ENCODE measurements around the gene IQCF6. TPM values are rescaled to one million over a fixed set of nuclear protein-coding genes. Genes with fewer than 3 reads are reported as not detected.

Gene IQCF6
- total and polyA plus RNA-seq, 2 donors (not counting 3 experiments of a cell fraction or from before 2014, with no cell fraction given) = not detected

DNA sequence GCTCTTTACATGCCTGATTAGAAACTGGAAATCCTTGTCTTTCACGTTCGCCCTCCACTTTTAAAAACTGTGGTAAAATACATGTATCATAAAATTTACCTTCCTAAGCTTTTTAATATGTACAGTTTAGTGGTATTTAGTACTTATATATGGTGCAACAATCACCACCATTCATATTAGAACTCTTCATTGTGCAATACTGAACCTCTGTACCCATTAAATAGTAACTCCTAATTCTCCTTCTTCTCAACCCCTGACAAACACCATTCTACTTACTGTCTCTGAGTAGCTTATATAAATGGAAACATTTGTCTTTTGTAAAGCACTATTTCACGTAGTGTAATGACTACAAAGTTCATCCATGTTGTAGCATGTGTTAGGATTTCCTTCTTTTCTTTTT is 44.0 kb downstream of the IQCF6 start:
- H3K79me2 ChIP-seq (ENCODE audit: control insufficient read depth, insufficient read depth, low read length) = no peaks in the 10 kb centered on the region
- DNase-seq (ENCODE audit: low read depth, low spot score) = no peak
- no peak overlapping the region for H3K4me3 ChIP-seq (replicated peaks in 1 of 3; ENCODE audit: insufficient read depth in 1 of 3, low read depth in 1 of 3, low read length in 3 of 3)
- no peaks in the 10 kb centered on the region for H3K9me3 ChIP-seq (replicated peaks; ENCODE audit: control insufficient read depth, insufficient read depth, low read length)
- no peaks in the 10 kb centered on the region for H3K9me1 ChIP-seq (replicated peaks; ENCODE audit: control insufficient read depth, extremely low read depth, insufficient read depth, low read length)
- CTCF ChIA-PET = interaction anchor here (0.7 kb wide), 1 partner anchor 25 kb away, joined by 3 read pairs; no protein-coding TSS in a partner anchor
- H3K4me1 ChIP-seq (ENCODE audit: control insufficient read depth, extremely low read depth, insufficient read depth, low read length) = no peaks in the 10 kb centered on the region
- POLR2A ChIA-PET = no interaction called here
- no peak overlapping the region for H2AFZ ChIP-seq (ENCODE audit: low read depth, low read length)
- H3K36me3 ChIP-seq (ENCODE audit: control insufficient read depth in 2 of 2, extremely low read depth in 1 of 2, insufficient read depth in 2 of 2, low read length in 2 of 2) = no peaks in the 10 kb centered on the region
- dilution Hi-C loops (cut with MboI; ENCODE audit: extremely low pct_ligation_motif_present, low sequenced_read_pairs) (no loop called here), intact Hi-C loops (cut with micrococcal nuclease) (no loop called here)
- H3K4me2 ChIP-seq (ENCODE audit: insufficient read depth, low read length) = no peak overlapping the region
- H3K27me3 ChIP-seq (ENCODE audit: control insufficient read depth in 2 of 2, insufficient read depth in 2 of 2, low read length in 2 of 2) = peaks cover 12 to 22% of the 10 kb centered on the region in 2 experiments
- no peak overlapping the region for H3K9ac ChIP-seq (replicated peaks; ENCODE audit: extremely low read depth, insufficient read depth, low read length)
- no peaks in the 10 kb centered on the region for H4K20me1 ChIP-seq (replicated peaks; ENCODE audit: control insufficient read depth, extremely low read depth, insufficient read depth, low read length)
- TF ChIP-seq MYC (IDR thresholded peaks at IDR 0.05; ENCODE audit: low read depth, low read length) = no peak
- TF ChIP-seq, protein P1, sequence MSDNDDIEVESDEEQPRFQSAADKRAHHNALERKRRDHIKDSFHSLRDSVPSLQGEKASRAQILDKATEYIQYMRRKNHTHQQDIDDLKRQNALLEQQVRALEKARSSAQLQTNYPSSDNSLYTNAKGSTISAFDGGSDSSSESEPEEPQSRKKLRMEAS (IDR thresholded peaks at IDR 0.05; ENCODE audit: insufficient read depth, insufficient read length) = no peak
- TF ChIP-seq, protein P2, sequence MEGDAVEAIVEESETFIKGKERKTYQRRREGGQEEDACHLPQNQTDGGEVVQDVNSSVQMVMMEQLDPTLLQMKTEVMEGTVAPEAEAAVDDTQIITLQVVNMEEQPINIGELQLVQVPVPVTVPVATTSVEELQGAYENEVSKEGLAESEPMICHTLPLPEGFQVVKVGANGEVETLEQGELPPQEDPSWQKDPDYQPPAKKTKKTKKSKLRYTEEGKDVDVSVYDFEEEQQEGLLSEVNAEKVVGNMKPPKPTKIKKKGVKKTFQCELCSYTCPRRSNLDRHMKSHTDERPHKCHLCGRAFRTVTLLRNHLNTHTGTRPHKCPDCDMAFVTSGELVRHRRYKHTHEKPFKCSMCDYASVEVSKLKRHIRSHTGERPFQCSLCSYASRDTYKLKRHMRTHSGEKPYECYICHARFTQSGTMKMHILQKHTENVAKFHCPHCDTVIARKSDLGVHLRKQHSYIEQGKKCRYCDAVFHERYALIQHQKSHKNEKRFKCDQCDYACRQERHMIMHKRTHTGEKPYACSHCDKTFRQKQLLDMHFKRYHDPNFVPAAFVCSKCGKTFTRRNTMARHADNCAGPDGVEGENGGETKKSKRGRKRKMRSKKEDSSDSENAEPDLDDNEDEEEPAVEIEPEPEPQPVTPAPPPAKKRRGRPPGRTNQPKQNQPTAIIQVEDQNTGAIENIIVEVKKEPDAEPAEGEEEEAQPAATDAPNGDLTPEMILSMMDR (IDR thresholded peaks at IDR 0.05; ENCODE audit: extremely low read depth in 1 of 2, insufficient read depth in 1 of 2, low read depth in 1 of 2, low read length in 2 of 2) = no peak
- no peak for TF ChIP-seq POLR2AphosphoS5 (IDR thresholded peaks at IDR 0.05; ENCODE audit: insufficient read depth, low read depth, low read length)
- TF ChIP-seq POLR2A (IDR thresholded peaks at IDR 0.05; ENCODE audit: low read depth, low read length) = no peak
- TF ChIP-seq GATA2 (IDR thresholded peaks at IDR 0.05; ENCODE audit: insufficient read depth, insufficient read length, low read depth, low read length) = no peak
- TF ChIP-seq JUN (IDR thresholded peaks at IDR 0.05; ENCODE audit: borderline replicate concordance, insufficient read depth, insufficient read length, low read depth) = no peak
- TF ChIP-seq FOS (IDR thresholded peaks at IDR 0.05; ENCODE audit: borderline replicate concordance, insufficient read depth, low read length) = no peak
- TF ChIP-seq EZH2 (IDR thresholded peaks at IDR 0.05; ENCODE audit: borderline replicate concordance, low read depth, low read length, severe bottlenecking) = no peak
- no TSS peak for BruUV-seq (replicated peaks)
- no peak overlapping the region for H3K27ac ChIP-seq (ENCODE audit: insufficient read depth, low read depth, low read length)
- FAIRE-seq = no peak

Data from endothelial cell of umbilical vein (primary cell).